GM19043 (cell line): Measurements from ENCODE around the gene NOL4L.

Experiments
- ATAC-seq: cut with Tn5 transposase; IDR thresholded peaks from one replicate; pipeline ENCODE4 v1.9.1; 2021; ENCODE audit warnings: low read depth; ENCODE audit not compliant: unreplicated experiment

Gene NOL4L

GRCh38 chr20:32400476-32400875 is 184.7 kb downstream of the NOL4L start:
- no peak for ATAC-seq

GRCh38 chr20:32397567-32398084 is 187.5 kb downstream of the NOL4L start:
- no peak for ATAC-seq

GRCh38 chr20:32396646-32397160 is 188.4 kb downstream of the NOL4L start:
- no peak for ATAC-seq

- no peak for ATAC-seq
Measured at GRCh38 chr20:32395066-32395465, 190.1 kb downstream of the NOL4L start.
